ES-I3 (cell line): ENCODE measurements around the gene COG2.
"Not testable (repeated sequence)": the region's sequence is repeated elsewhere in the genome, so short reads cannot be mapped to it uniquely, and the experiment has no call there.

Experiments
- H3K36me3 ChIP-seq: 2 replicates; pipeline ENCODE4 v1.6.1; 2013; ENCODE audit warnings: mild to moderate bottlenecking, low read length, control low read depth, moderate library complexity; ENCODE audit not compliant: insufficient read depth
- H3K4me1 ChIP-seq: 2 replicates; pipeline ENCODE4 v1.6.1; 2013; ENCODE audit warnings: mild to moderate bottlenecking, control low read depth, low read length; ENCODE audit not compliant: insufficient read depth
- H3K9ac ChIP-seq: 2 replicates; pipeline ENCODE4 v1.6.1; 2013; ENCODE audit warnings: low read depth, mild to moderate bottlenecking, low read length, moderate library complexity
- H3K9me3 ChIP-seq: 2 replicates; pipeline ENCODE4 v1.6.1; 2013; ENCODE audit warnings: mild to moderate bottlenecking, low read length, moderate library complexity; ENCODE audit not compliant: control insufficient read depth, insufficient read depth

COG2 gene

DNA sequence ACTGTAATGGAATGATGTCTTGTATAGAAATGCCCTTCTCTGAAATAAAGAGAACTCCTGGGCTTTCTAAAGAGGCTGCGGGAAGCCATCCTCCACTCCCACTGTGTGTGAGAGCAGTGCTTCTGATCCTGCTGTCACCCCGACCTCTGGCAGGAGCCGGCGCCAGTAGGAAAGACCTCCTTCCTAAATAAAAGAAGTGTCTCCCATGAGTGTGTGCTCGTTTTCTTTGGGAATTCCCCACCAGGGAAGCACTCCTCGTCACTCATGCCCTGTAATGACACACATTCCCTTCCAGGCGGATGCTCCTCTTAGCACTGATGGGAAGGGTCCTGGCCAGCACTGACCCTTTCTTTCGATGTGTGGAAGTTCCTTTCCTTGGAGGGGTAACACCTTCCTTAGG lies 51.5 kb downstream of the COG2 start:
- Histone ChIP-seq H3K36me3 (peaks cover 10% of the 10 kb centered on the region; the same call in 1 of the 2 replicates), H3K9me3 (no peaks in the 10 kb centered on the region), H3K9ac (no peak overlapping the region), H3K4me1 (no peaks in the 10 kb centered on the region)

DNA sequence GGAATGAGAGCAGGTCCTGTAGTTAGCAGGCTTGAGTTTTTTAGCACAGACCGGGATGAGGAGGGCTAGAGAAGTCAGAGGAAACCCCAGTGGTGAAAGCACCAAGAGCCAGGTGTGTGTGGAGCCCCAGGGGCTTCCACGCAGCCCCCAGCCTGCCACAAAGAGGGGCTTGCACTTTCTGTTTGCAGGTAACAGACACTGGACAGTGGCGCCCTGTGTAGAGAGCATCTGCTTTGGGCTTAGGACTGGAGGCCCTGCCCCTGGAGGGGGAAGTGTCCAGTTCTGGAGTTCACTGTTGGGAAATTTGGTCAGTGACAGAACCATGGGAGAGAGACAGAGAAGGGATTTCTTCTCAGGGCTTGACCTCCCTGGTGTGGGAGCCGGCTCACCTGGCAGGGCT lies 52.2 kb downstream of the COG2 start:
- Histone ChIP-seq H3K9me3 (no peaks in the 10 kb centered on the region), H3K9ac (no peak overlapping the region), H3K36me3 (peaks cover 9% of the 10 kb centered on the region; the same call in 1 of the 2 replicates), H3K4me1 (no peaks in the 10 kb centered on the region)

DNA sequence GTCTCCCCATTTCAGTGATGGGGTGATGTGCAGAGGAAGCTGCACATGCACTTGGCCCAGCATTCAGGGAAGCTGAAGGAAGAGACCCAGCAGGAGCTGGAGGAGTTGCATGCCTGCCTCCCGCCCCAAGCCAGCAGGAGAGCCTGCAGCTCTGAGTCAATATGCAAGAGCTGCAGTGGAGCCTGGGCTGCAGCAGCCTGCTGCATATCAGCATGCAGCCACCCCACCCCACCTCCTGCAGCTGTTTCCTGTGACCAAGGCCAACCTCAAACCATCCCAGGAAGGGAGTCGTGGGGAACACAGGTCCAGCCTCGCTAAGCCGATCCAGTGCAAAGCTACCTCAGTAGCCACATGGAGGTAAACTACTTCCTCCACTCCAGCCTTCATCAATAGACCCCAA lies 52.7 kb downstream of the COG2 start:
- no peaks in the 10 kb centered on the region for H3K4me1 ChIP-seq
- no peak overlapping the region for H3K9ac ChIP-seq
- no peaks in the 10 kb centered on the region for H3K9me3 ChIP-seq
- H3K36me3 ChIP-seq = peaks cover 4% of the 10 kb centered on the region; the same call in 1 of the 2 replicates

GRCh38 chr1:230696218-230696617 lies 53.9 kb downstream of the COG2 start:
- no peaks in the 10 kb centered on the region for H3K36me3 ChIP-seq
- H3K4me1 ChIP-seq = no peaks in the 10 kb centered on the region
- no peak overlapping the region for H3K9ac ChIP-seq
- no peaks in the 10 kb centered on the region for H3K9me3 ChIP-seq

- Histone ChIP-seq H3K4me1 (no peaks in the 10 kb centered on the region), H3K9me3 (no peaks in the 10 kb centered on the region), H3K36me3 (no peaks in the 10 kb centered on the region), H3K9ac (no peak overlapping the region)
These were observed 54.6 kb downstream of the COG2 start for GRCh38 chr1:230696722-230697437.

DNA sequence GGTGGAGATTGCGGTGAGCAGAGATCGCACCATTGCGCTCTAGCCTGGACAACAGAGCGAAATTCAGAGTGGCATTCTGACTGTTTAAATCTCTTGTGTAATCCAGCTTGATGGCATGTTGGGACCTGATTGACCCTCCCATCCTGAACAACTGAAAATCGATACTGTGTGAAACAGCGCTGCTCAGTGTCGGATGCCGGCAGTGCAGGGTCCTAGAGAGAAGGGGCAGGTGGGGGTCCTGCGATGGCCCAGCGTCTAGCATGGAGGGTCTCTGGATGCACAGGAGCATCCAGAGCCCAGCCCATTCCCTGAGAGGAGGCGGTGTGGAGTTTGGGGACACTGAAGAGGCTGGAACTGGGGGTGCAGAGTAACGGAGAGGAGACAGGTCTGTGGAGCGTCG lies 55.8 kb downstream of the COG2 start:
- Histone ChIP-seq H3K9ac (no peak overlapping the region), H3K4me1 (0 out of 2 replicates have a peak, but pooled peaks cover 4% of the 10 kb centered on the region), H3K9me3 (no peaks in the 10 kb centered on the region), H3K36me3 (no peaks in the 10 kb centered on the region)

DNA sequence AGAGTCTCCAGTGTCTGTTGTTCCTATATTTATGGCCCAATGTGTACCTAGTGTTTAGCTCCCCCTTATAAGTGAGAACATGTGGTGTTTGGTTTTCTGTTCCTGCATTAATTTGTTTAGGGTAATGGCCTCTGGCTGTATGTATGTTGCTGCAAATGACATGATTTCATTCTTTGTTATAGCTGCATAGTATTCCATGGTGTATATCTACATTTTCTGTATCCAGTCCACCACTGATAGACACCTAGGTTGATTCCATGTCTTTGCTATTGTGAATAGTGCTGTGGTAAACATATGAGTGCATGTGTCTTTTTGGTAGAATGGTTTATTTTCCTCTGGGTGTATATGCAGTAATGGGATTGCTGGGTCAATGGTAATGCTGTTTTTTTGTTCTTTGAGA lies 56.7 kb downstream of the COG2 start:
- not testable (repeated sequence) for H3K36me3 ChIP-seq, H3K9ac ChIP-seq, H3K9me3 ChIP-seq, H3K4me1 ChIP-seq

GRCh38 chr1:230699716-230700115 lies 57.4 kb downstream of the COG2 start:
- H3K36me3 ChIP-seq = no peaks in the 10 kb centered on the region
- H3K4me1 ChIP-seq = 0 out of 2 replicates have a peak, but pooled peaks cover 4% of the 10 kb centered on the region
- no peak overlapping the region for H3K9ac ChIP-seq
- H3K9me3 ChIP-seq = no peaks in the 10 kb centered on the region

GRCh38 chr1:230700132-230700531 lies 57.9 kb downstream of the COG2 start:
- no peaks in the 10 kb centered on the region for H3K9me3 ChIP-seq
- H3K9ac ChIP-seq = no peak overlapping the region
- H3K4me1 ChIP-seq = 0 out of 2 replicates have a peak, but pooled peaks cover 4% of the 10 kb centered on the region
- no peaks in the 10 kb centered on the region for H3K36me3 ChIP-seq

DNA sequence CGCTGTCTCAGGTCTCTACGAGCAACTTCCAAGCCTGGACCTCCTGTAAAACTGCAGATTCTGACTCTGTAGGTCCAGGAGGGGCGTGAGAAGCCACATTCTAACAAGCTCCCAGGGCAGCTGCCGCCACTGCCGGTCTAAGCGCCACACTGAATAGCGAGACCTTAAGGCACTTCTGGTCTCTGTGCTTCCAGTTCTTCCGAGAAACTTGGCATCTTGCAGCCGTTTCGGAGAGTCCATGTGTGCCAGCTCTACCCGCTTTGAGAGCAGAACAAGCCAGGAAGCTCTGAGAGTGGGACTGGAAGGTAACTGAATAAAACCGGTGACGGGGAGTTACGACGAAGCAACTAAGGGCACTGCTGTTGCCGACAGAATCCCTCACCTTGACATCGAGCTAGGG lies 59.2 kb downstream of the COG2 start:
- no peaks in the 10 kb centered on the region for H3K36me3 ChIP-seq
- H3K9me3 ChIP-seq = no peaks in the 10 kb centered on the region
- H3K9ac ChIP-seq = no peak overlapping the region
- 0 out of 2 replicates have a peak, but pooled peaks cover 4% of the 10 kb centered on the region for H3K4me1 ChIP-seq

- no peaks in the 10 kb centered on the region for H3K9me3 ChIP-seq
- H3K9ac ChIP-seq = no peak overlapping the region
- 0 out of 2 replicates have a peak, but pooled peaks cover 4% of the 10 kb centered on the region for H3K4me1 ChIP-seq
- no peaks in the 10 kb centered on the region for H3K36me3 ChIP-seq
These were observed 59.9 kb downstream of the COG2 start for GRCh38 chr1:230701895-230702768.

- Histone ChIP-seq H3K9ac (no peak overlapping the region), H3K9me3 (no peaks in the 10 kb centered on the region), H3K4me1 (0 out of 2 replicates have a peak, but pooled peaks cover 4% of the 10 kb centered on the region), H3K36me3 (no peaks in the 10 kb centered on the region)
These were observed 60.8 kb downstream of the COG2 start for GRCh38 chr1:230702934-230703678.

DNA sequence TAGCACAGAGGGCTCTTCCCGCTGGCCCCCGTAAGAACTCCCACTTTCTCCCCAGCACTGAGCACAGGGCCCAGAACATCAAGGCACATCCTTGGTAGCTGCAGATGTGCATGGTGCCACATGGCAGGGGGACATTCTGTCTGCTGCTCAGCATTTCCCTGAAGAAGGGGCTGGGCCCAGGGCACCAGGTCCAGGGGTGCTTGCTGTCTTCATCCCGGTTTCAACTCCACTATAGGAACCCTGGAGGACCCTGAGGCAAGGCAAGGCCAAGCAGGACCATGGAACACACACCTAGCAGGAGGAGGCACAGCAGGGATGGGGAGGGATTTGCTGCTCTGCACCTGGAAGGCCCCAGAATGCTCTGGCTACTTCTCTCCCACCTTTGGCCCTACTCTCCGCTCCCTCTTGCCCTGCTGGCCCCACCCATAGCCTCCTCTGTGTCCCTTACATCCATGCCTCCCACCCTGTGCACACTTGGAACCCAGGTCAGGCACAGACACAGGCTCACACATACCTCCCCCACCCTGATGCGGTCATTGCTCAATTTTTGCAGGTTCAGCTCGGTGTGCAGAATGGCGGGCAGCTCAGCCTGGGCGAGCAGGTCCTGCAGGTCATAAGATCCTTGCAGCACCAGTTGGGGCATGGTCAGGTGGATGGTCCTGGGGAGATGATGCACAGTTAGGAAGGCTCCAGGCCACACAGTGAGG lies 61.6 kb downstream of the COG2 start:
- Histone ChIP-seq H3K4me1 (0 out of 2 replicates have a peak, but pooled peaks cover 4% of the 10 kb centered on the region), H3K9me3 (no peaks in the 10 kb centered on the region), H3K9ac (no peak overlapping the region), H3K36me3 (no peaks in the 10 kb centered on the region)

- Histone ChIP-seq H3K36me3 (no peaks in the 10 kb centered on the region), H3K9ac (no peak overlapping the region), H3K9me3 (no peaks in the 10 kb centered on the region), H3K4me1 (0 out of 2 replicates have a peak, but pooled peaks cover 4% of the 10 kb centered on the region)
These were observed 62.5 kb downstream of the COG2 start for GRCh38 chr1:230704830-230705229.
